Fibroblast of skin of left biceps (primary cell): Measurements from ENCODE around the gene CDX1.

Experiments
- DNase-seq, 2 experiments: peaks; one replicate each; pipeline ENCODE4 v3.0.0-alpha.2; 2013; ENCODE audit warnings: low read depth in 2 of 2

Gene CDX1

DNA sequence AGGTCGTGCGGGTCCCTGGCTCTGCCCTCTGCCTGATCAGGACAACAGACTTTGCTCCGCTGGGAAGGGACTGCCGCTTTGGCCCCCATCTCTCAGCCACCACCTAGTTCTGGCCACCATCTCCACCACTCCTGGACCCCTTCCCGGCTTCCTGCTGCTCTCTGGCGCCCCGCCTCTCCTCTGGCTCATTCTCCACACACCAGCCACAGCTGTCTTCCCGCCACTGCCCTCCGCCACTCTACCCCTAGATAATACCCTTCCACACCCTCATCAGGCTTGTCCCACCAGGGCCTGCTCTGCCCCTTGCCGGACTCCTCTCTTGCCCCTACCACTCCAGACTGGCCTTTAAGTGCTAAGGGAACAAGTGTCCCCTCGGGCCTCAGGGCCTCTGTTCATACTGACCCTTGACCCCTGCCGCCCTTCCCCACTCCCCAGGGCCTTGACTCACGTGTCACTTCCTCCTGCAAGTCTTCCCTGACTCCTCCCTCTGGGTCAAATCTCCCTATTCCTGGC, 3.0 kb upstream of the CDX1 start:
- no peak for DNase-seq

GRCh38 chr5:150164211-150164980, 2.2 kb upstream of the CDX1 start:
- no peak for DNase-seq

DNA sequence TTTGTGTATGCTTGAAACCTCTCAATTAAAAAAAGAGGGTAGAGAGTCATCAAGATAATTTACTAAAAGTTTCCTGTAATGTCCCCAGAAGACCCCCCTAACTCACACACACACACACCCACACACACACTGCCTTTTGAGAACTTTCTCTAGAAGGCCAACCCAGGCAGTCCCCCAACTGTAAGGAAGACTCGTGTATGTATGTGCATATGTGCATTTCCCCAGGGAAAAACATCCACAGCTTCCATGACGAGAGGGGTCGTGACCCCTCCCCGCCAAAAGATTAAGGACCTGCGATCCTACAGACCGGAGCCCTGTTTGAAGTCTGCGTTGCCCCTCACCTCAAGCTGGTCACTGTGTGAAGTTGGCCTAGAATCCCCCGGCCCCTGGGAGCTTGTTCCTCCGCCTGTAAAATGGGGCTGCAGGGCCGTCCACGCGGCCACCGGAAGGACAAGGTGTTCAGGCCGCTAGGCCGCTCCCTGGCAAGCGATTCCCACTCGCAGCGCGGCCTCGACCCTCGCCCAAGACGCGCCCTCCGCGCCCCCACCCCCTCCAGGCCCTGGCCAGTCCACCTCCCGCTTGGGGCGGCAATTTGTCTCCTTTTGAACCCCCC, 435 bp upstream of the CDX1 start:
- no peak for DNase-seq

DNA sequence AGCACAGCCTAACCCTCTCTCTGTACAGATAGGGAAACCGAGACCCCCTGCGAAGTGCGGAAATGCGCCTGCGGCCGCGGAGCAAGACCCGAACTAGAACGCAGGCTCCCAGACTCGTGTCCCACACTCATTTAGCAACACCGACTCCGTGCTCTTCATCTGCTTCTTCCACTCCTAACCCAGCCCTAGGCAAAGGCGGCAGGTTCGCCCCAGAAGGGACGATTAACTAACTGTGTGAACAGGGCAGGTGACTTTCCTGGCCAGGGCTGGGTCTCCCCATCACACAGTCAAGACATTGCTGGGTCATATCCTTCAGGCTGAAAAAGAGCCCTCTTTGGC, 903 bp downstream of the CDX1 start:
- DNase-seq: no peak

DNA sequence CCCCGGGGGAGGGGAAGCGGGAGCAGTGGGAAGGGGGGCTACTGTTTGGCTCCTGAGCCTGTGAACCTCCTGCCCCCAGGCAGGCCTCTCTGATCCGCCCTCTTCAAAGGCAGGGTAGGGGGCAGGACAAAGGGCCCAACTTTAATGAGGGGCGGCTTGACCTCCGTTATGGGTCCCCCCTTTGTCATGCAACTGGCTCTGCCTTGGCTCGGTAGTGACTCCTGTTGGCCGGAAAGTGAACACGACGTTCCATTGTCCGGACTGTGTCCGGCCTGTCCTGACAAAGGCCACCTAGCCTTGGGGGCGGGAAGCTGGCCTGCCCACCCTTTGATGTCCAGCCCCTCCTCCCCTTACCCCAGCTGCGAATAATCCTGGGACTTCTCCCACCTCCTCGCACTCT, 1.3 kb downstream of the CDX1 start:
- DNase-seq: no peak

GRCh38 chr5:150168864-150169263, 2.3 kb downstream of the CDX1 start:
- DNase-seq: no peak

GRCh38 chr5:150172145-150172544, 5.6 kb downstream of the CDX1 start:
- DNase-seq: no peak

DNA sequence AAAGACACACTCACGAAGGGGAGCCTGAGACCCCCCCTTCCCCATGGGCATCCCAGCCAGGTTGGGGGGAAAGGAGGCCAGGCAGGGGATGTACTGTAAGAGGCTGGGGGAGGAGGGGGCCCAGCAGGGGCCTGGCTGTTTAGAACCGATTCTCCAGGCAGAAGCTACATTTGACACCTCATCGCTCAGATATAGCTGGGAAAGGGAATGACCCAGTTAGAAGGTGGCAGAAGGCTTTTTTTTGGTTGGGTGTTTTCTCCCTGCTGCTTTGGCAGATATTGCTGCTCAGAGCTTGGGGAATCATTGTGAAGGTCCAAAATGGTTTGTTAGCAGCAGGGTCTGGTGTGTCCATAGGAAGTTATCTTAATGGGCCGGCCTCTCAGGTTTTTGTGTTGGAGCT, 6.0 kb downstream of the CDX1 start:
- DNase-seq: no peak

DNA sequence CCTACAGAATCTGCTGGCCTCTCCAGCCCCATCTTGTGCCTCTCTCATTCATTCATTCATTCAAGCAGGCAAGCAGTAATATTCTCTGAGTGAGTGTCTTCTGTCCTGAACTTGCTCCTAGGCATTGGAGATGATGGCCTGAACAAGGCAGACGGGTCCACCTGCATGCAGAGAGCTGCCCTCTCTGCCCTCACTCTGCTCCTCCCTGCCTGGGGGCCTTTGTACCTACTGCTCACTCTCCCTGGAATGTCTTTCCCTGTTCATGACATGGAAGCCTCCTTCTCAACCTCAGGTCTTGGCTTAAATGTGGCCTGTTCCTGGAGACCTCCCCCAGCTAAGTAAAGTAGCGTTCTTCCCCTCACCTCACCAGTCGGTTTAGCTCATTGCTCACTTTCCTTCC, 6.6 kb downstream of the CDX1 start:
- DNase-seq: no peak

GRCh38 chr5:150174285-150174684, 7.7 kb downstream of the CDX1 start:
- DNase-seq: no peak

DNA sequence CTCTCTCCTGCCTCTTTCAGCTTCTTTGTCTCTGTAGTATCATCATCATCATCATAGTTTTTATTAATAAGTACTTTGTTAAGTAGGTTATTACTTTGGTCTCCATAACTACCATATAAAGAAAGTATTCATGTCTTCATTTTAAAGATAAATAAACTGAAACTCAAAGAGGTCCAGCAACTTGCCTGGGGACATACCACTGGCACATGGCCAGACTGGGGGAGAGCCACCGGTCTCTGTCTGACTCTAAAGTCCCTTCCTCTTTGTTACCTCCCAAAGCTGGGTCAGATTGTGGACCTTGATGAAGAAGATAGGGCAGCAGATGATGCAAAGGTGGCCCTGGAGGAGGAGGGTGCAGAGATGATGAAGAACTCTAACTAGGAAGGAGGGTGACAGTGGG, 8.5 kb downstream of the CDX1 start:
- DNase-seq: no peak

- DNase-seq: no peak
Measured at GRCh38 chr5:150175536-150175935, 9.0 kb downstream of the CDX1 start.

GRCh38 chr5:150176745-150177477, 10.3 kb downstream of the CDX1 start:
- no peak for DNase-seq

DNA sequence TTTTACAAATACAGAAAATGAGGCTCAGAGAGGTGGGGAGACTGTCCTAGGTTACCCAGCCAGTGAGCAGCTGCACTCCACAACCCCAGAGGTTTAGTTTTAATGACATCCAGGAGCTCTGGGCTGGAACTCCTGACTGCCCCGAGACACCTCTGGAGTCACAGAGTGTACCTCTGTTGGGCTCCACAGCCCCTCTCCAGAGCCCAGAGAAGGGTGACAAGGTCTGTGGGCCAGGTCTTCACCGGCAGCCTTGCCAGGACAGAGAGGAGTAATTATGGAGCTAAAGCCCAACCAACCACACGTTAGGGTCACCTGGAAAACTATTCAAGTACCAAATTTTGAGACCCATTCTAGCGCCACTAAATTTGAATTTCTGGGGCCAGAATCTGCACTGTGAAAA, 11.1 kb downstream of the CDX1 start:
- no peak for DNase-seq

- DNase-seq: no peak
Measured at GRCh38 chr5:150178262-150178661, 11.7 kb downstream of the CDX1 start.

GRCh38 chr5:150179019-150179620, 12.5 kb downstream of the CDX1 start:
- no peak for DNase-seq

- no peak for DNase-seq
Measured at GRCh38 chr5:150180241-150181026, 13.9 kb downstream of the CDX1 start.

DNA sequence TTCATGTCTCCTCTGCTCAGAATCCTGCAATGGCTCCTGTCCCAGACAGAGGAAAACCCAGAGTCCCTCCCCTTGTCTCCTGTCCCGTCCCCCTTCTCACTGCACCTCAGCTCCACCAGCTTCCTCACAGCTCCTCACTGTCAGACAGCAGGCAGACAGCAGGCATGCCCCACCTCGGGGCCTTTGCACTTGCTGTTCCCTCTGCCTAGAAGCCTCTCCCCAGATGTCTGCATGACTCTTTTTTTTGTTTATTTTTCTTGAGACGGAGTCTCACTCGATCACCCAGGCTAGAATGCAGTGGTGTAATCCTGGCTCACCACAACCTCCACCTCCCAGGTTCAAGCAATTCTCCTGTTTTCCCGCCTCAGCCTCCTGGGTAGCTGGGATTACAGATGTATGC, 14.4 kb downstream of the CDX1 start:
- DNase-seq: no peak

DNA sequence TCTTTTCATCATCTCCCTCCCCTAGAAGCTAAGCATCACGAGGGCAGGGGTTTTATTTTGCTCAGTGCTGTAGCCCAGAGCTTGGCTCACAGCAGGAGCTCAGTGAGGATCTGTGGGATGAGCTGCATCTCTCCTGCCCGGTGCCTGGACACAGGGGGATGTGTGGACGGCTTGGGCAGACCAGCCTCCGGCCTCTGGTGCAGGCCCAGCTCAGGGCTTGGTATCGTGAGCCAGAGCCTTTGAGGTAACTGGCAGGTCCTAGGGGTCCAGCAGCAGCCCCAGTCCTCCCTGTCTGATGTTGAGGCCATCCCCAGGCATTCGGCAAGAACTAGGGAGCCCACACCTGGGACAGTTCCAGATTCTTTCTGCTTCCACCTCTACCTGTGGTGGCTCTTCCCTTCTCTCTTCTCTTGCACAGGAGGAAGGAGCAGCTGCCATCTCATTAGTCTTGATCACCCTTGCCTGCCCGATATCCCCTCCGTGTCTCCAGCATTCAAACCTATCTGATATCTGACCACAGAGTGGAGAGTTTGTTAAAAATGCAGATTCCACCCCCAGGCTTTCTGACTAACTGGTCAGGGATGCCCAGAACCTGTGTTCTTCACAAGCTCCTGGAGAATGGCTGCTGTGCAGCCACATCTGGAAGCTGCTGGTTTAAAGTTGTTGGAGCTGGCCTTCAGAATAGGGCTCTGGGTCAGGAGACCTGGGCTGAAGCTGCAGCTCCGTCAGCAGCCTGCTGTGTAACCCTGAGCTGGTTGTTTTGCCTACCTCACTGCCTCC, 15.4 kb downstream of the CDX1 start:
- no peak for DNase-seq

DNA sequence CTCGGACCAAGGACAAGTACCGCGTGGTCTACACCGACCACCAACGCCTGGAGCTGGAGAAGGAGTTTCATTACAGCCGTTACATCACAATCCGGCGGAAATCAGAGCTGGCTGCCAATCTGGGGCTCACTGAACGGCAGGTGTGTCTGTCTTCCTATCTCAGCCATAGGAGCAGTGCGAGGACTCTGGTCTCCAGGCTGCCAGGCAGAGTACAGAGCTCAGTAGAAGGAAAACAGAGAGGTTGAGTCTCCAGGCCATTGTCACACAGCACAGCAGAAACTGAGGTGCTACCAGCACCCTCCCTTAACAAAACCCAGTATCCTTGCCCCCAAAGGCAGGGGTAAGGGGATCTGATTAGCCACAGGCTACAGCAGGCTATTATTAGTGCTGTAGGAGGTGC, 16.2 kb downstream of the CDX1 start:
- DNase-seq: no peak

DNA sequence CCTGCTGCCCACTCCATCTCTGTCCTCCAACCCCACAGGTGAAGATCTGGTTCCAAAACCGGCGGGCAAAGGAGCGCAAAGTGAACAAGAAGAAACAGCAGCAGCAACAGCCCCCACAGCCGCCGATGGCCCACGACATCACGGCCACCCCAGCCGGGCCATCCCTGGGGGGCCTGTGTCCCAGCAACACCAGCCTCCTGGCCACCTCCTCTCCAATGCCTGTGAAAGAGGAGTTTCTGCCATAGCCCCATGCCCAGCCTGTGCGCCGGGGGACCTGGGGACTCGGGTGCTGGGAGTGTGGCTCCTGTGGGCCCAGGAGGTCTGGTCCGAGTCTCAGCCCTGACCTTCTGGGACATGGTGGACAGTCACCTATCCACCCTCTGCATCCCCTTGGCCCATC, 16.9 kb downstream of the CDX1 start:
- no peak for DNase-seq
